HG02763 (cell line): Measurements from ENCODE around the gene PPP4C.
"Not testable (repeated sequence)": the region's sequence is repeated elsewhere in the genome, so short reads cannot be mapped to it uniquely, and the experiment has no call there.

Experiments used
- ATAC-seq: cut with Tn5 transposase; IDR thresholded peaks from one replicate; pipeline ENCODE4 v1.9.1; 2021; ENCODE audit warnings: mild to moderate bottlenecking, moderate library complexity; ENCODE audit not compliant: unreplicated experiment

The PPP4C gene

DNA sequence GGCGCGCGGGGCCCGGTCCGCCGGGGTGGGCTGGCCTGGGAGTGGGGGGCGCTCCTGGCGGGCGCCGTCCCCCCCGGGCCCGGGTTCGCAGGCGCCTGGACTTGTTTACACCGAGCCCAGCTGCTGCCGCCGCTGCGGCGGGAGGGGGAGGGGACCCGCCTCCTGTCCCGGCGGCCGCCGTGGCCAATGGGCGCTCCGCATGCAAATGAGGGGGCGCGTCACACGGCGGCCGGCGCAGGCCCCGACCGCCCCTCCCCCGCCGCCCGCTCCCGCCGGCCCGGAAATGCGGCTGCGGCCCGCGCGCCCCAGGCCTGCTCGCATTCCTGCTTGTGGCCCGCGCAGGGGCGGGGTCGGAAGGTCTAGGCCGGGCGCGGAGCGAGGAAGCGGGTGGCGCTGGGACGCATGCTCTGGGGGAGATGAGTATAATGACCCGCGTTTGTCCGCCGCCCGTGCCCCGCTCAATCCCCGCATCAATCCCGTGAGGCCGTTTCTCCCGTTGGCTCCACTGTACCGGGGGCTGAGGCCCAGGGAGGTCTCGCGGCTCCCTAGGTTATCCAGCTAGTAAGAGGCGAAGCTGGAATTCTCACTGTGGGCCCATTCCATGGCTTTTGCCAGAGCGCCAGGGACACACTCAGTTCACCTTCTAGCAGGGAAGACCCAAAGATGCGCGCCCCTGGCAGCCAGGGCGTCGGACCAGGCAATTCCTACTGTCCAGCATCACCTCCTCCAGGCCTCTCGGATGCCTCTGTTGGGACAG lies 20.5 kb downstream of the PPP4C start, which contains the start of gene YPEL3:
Gene YPEL3, minus strand, starts transcription at position 109 of the 757 bp plus-strand sequence. CDS start 731 bp downstream, outside the sequence.
- peak; percentile 52 for ATAC-seq

DNA sequence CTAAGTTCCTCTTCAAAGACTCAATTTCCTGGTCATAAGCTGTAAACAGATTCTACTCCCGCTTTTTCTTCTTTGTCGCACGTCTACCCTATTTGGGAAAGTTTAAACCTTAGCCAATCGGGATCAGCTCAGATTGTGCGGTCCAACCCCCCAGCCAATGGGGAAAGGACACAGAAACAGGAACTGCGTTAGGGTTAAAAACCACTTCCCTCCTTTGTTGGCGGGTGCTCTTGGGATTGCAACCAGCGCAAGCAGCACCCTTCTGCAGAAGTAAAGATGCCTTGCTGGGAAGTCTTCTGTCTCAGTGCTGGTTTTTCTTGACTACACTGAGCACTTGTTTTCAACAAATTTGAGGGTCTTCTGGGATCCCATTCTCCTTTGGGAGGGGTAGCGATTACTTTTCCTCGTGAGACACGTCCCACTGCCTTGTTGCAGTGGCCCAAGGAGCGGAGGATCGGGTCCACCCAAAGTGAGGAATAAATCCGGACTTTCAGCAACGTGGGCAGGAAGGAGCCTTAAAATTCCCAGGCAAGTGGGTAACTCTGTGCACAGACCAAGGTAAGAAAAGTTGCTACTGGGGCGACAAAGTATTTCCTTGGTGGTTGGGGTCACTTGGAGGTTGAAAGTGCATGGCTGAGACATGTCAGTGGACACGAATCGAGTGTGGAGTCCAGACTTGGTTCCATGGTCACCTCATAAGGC lies 21.2 kb downstream of the PPP4C start:
- no peak for ATAC-seq

GRCh38 chr16:30104090-30104489 lies 28.3 kb downstream of the PPP4C start:
- no peak for ATAC-seq

- ATAC-seq = no peak
Measured at GRCh38 chr16:30104492-30104891, 28.7 kb downstream of the PPP4C start.

- no peak for ATAC-seq
Measured at GRCh38 chr16:30108059-30108850, 32.5 kb downstream of the PPP4C start.

- no peak for ATAC-seq
Measured at GRCh38 chr16:30110661-30111060, 34.9 kb downstream of the PPP4C start.

GRCh38 chr16:30112197-30113030 lies 36.6 kb downstream of the PPP4C start:
- no peak for ATAC-seq

- no peak for ATAC-seq
Measured at GRCh38 chr16:30113031-30113710, 37.4 kb downstream of the PPP4C start, which contains the start of gene GDPD3. TSS of gene GDPD3 (minus strand) at chr16:30113537. CDS start at chr16:30113478, 59 bp downstream.

DNA sequence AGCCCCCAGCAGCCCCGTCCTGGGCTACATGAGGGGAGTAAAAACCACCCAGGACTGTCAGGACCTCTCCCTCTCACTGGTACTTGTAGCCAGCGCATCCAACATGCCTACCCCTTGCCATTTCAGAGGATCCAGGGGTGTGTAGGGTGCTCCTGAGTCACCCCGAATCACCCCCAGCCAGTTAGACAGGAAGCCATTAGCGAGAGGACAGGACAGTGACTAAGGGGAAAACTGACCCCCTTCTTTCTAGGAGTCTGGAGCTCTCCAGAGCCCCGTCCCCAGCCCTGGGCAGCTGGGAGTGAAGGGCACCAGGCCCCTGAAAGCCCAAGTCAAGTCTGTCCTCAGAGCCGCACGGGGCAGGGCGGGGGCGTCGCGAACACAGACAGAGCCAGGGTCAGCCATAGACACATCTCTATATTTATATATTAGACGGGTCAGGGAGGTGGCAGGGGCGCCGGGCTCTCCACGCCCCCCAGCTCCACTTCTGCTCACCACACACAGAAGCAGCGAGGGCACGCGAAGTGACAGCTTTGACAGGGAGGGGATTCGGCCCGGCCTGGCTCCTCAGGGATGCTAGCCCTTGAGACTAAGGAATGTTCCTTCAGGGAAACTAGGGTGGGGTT lies 38.0 kb downstream of the PPP4C start:
- ATAC-seq = no peak

GRCh38 chr16:30114411-30114810 lies 38.6 kb downstream of the PPP4C start:
- ATAC-seq = no peak

GRCh38 chr16:30114833-30115232 lies 39.0 kb downstream of the PPP4C start:
- ATAC-seq = not testable (repeated sequence)

- ATAC-seq = no peak
Measured at GRCh38 chr16:30115238-30115637, 39.4 kb downstream of the PPP4C start.

DNA sequence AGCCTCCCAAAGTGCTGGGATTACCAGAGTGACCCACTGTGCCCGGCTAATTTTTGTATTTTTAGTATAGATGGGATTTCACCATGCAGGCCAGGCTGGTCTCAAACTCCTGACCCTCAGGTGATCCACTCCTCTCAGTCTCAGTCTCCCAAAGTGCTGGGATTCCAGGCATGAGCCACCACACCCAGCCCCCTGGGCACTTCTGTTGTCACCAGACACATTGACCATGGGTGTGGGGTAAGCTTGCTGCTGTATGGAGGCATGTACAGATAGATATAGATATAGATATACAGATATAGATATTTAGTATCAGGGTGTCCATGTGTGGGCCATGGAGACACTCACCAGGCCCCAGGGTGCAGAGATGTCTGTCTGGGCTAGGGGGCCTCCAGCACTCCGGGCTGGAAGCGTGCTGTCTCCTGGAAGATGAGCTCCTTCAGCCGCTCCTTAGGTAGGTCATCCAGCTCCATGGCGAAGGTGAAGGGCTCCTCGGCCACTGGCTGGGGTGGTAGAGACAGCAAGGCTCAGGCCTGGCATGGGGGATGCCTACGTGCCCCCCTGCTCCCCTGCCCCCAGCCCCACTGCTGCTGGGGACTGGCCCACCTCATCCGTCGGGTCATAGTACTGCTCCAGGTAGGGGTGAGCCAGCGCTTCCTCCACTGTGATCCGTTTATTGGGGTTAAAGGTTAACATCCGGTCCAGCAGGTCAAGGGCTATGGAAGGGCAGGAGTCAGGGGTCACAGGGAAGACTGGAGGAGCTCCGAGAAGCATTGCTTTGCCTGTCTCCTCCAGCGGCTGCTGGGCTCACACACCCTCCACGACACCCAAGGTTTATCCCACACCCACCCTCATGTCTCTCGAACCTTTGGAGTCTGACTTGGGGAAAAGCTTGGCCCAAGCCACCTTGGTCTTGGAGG lies 40.8 kb downstream of the PPP4C start:
- ATAC-seq = no peak

DNA sequence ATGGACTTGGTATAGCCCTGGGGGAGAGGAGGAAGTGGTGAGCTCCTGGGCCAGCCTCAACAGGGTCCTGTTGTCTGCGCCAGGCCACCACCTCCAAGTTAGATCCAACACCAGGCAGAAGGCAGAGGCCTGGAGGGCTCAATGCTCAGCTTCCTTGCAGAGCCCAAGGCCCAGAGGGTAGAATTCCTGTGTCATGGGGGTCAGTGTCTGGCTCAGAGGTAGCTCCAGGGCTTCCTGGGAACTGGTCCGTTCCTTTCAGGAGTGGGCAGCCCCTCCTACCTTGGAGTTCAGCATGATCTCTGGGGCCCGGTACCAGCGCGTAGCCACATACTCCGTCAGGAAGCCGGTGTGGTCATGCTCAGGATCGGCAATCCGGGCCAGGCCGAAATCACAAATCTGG lies 42.0 kb downstream of the PPP4C start:
- no peak for ATAC-seq

- ATAC-seq = no peak
Measured at GRCh38 chr16:30119428-30119827, 43.6 kb downstream of the PPP4C start.

GRCh38 chr16:30120340-30121105 lies 44.7 kb downstream of the PPP4C start:
- no peak for ATAC-seq

GRCh38 chr16:30121741-30122571 lies 46.2 kb downstream of the PPP4C start:
- no peak for ATAC-seq
